ENCODE results near the gene PLD4.
"Not testable (repeated sequence)": the region's sequence is repeated elsewhere in the genome, so short reads cannot be mapped to it uniquely, and the experiment has no call there.

The PLD4 gene

DNA sequence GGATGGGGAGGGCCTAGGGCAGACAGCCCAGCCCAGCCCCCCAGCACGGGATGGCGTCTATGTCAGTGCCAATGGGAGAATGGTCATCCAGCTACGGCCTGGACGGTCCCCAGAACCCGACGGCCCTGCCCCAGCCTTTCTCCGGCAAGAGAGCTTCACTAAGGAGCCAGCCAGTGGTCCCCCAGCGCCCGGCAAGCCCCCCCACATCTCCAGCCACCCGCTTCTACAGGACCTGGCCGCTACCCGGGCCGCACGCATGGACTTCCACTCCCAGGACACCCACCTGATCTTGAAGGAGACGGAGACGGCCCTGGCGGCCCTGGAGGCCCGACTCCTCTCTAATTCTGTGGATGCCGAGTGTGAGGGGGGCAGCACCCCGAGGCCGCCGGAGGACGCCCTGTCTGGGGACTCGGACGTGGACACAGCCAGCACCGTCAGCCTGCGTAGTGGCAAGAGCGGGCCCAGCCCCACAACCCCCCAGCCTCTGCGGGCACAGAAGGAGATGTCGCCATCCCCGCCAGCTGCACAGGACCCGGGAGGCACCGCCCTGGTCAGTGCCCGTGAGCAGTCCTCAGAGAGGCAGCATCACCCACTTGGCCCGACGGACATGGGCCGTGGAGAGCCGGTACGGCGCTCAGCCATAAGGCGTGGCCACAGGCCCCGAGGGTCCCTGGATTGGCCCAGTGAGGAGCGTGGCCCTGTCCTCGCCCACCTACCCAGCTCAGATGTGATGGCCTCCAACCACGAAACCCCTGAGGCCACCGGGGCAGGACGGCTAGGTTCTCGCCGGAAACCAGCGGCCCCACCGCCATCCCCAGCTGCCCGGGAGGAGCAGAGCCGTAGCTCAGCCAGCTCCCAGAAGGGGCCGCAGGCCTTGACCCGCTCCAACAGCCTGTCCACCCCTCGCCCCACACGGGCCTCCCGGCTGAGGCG lies 37.7 kb upstream of the PLD4 start:
- no peak for DNase-seq

DNA sequence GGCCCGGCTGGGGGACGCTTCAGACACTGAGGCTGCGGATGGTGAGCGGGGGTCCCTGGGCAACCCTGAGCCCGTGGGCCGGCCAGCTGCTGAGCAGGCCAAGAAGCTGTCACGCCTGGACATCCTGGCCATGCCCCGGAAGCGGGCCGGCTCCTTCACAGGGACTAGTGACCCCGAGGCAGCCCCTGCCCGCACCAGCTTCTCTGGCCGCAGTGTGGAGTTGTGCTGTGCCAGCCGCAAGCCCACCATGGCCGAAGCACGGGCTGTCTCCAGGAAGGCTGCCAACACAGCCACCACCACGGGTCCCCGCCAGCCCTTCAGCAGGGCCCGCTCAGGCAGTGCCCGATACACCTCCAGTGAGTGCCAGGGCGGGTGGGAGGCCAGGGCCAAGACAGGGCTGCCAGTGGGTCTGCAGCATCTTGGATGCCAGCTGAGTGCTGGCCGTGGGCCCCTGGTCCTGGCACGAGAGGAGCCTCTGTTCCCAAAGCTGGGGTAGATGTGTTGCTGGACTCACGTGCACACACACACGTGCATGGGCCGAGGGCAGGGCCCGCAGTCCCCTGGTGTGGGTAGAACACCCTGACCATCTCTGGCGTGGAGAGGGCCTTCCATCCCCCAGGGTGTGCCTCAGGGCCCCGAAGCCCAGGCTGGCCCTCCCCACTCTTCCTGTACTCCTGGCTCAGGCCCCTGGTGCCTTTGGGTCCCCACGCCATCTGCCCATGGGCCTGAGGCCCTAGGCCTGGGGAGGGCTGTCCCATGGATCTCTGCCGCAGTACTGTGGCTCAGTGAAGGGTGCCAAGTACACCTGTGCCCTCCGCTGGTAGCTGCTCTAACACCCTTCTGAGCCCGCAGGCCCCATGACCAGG lies 36.8 kb upstream of the PLD4 start:
- DNase-seq, result no peak

DNA sequence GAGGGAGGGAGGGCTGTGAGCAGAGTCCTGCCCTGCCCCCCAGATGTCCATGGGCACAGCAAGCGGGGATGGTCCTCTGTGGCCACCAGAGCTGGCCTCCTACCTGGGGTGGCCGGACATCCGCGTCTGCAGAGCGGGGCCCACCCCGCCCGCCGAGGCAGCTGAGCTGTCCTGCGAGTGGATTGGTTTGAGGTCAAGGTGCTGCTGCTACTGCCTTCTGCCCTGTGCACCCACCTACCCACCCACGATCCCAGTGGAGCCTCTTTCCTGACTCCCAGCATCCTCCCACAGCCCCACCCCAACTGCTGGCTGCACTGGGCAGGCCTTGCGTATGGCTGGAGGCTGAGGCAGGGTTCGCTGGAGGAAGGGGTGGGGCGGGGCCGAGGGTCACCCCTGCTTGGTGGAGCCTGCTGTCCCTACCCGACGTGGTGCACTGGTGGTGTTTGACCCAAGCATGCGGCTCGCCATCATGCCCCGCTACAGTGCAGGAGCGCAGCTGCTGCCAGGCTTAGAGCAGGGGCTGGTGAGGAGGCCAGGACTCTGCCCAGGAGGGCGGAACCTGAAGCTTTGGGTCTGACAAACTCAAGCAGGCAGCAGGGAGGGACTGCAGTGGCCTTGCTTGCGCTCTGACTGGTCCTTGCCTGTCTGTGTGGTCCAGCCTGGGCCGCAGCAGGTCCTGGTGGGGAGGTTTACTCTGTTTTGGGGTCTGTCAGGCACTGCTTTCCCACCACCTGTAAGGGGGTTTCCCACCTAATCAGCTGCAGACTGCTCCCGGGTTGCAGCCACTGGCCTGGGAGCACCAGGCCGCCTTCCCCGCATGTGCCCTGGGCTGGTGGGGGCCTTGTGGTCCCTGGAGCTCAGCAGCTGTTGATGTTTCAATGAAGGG lies 35.9 kb upstream of the PLD4 start:
- no peak for DNase-seq

GRCh38 chr14:104889375-104889757 lies 35.3 kb upstream of the PLD4 start:
- no peak for DNase-seq

DNA sequence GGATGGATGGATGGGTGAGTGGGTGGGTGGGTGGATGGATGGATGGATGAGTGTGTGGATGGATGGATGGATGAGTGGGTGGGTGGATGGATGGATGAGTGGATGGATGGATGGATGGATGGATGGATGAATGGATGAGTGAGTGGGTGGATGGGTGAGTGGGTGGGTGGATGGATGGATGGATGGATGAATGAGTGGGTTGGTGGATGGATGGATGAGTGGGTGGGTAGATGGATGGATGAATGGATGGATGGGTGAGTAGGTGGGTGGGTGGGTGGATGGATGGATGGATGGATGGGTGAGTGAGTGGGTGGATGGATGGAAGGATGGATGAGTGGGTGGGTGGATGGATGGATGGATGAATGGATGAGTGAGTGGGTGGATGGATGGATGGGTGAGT lies 34.4 kb upstream of the PLD4 start:
- DNase-seq, result not testable (repeated sequence)

GRCh38 chr14:104891121-104891551 lies 33.5 kb upstream of the PLD4 start:
- no peak for DNase-seq

DNA sequence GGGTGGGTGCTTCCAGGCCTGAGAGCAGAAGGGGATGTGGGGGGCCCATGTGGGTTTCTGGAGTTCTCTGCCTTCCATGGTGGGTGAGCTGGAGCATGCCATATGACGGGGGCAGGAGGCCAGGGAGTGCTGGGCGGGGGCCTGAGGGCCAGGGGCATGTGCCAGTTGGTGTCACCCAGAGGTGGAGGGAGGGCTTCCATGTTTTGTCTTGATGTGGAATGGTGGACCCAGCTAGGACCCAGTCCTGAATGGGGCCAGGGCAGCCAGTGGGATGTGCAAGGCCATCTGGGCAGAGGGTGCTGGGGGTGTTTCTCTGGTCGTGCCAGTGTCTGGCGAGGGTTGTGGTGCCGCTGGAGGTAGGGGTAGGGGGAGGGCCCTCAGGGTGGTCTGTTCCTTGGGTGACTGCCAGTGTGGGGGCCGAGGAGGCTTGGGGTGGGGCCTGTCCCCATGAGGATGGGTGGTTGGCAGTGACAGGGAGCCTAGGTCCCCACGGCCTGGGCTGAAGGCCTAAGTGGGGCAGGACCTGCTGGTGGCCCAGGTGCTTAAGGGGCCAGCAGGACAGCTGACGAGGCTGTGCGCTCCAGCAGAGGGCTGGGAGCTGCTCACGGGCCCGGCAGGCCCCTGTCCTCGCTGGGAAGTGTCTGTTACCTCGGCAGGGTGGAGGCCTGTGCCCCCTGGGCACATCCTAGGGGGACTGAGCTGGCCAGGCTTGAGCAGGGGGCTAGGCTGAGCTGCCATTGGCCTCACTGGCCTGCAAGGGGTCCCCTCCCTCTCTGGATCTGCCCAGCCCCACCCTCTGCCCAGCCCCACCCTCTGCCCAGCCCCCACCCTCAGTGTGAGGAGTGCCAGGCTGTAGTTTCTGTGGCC lies 32.8 kb upstream of the PLD4 start:
- DNase-seq, result no peak

GRCh38 chr14:104892531-104893434 lies 31.9 kb upstream of the PLD4 start:
- no peak for DNase-seq

GRCh38 chr14:104893435-104894207 lies 31.1 kb upstream of the PLD4 start:
- no peak for DNase-seq

DNA sequence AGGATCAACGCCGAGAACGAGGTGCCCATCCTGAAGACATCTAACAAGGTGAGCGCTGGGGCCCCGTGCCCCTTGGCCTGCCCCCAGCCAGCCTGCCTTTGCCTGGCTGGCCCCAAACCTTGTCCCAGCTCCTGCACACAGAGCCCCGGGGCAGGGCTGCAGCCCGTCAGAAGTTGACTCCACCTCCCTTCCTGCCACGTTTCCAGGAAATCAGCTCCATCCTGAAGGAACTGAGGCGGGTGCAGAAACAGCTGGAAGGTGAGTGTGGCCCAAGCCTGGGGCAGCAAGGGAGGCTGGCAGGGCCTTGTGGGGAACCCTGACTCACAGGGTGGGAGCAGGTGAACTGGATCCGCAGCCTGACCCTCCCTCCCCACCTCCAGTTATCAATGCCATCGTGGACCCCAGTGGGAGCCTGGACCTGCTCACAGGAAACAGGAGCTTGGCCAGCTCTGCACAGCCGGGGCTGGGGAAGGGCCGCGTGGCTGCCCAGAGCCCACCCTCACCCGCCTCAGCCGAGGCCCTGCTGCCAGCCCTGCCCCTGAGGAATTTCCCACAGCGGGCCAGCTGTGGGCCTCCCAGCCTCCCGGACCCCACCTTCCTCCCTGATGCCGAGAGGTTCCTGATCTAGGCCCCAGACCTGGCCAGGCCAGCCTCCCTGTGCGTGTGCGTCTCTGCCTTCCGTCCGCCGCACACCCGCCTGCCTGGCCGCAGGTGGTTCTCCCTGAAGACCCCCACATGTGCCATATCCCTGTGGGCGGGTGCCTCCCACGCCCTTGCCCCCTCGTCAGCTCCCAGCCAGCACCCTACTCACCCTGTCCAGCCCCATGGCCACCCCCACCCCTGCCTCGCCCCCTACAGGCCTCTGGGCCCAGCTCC lies 30.1 kb upstream of the PLD4 start:
- DNase-seq, result no peak

GRCh38 chr14:104895207-104895785 lies 29.4 kb upstream of the PLD4 start:
- no peak for DNase-seq

GRCh38 chr14:104895786-104896661 lies 28.7 kb upstream of the PLD4 start:
- DNase-seq, result no peak

- DNase-seq, result no peak
Measured at GRCh38 chr14:104897330-104898194, 27.1 kb upstream of the PLD4 start.

- DNase-seq, result no peak
Measured at GRCh38 chr14:104898195-104898558, 26.5 kb upstream of the PLD4 start.

DNA sequence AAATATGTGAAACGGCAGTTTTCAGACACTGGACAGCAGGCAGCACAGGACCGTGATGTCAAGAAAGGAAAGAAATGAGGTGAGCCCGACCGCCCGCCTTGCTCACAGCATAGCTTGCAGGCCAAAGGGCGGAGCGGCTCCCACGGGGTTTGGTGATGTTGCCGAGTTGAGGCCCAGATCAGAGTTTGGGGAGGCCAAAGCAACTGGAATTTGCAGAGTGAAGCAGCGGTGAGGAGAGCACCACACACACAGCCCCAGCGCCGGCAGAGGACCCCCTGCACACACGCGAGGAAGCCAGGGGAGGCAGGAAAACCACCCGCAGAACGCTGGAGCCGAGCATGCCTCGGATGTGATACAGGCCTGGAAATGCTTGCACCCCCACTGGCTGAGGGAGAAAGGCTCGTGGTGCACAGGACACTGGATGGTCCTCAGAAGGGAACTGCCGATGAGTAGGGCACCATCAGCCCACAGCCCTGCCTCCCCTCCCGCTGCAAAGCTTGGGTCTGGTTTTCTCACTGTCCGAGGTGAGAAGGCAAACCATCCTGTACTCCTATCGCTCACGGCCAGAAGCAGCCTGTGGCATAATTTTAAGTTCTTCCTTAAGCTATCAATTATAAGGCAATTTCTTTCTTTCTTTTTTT lies 25.7 kb upstream of the PLD4 start:
- DNase-seq, result no peak

DNA sequence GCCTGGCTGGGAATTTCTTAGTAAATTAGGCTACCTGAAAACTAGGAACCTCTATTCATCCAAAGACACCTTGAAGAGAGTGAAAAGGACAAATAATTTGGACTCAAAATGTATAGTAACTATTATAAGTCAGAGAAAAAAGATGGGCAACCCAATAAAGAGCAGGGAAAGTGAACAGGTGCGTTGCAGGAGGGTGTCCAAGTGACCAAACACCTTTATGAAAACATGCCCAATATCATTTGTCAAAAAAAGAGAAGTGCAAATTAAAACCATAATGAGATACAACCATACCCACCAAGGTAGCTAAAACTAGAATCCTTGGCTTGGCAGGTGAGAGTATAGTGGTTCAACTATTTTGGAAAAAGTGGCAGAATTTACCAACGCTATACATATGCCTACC lies 24.9 kb upstream of the PLD4 start:
- DNase-seq, result no peak

All from bone marrow (tissue), 2 donors.